ENCODE data around the gene MVB12B. TPM values are rescaled to one million over a fixed set of nuclear protein-coding genes. Genes with fewer than 3 reads are reported as not detected.

The MVB12B gene
- polyA plus RNA-seq, 1 donor from 2014 or later: 39.5 TPM

GRCh38 chr9:126424511-126424910 lies 97.9 kb downstream of the MVB12B start:
- H3K9ac ChIP-seq (ENCODE audit: low read length): no peak overlapping the region
- H2AFZ ChIP-seq (ENCODE audit: low read depth, low read length): no peak overlapping the region
- H3K27ac ChIP-seq (ENCODE audit: low read length): no peak overlapping the region

GRCh38 chr9:126428534-126429175 lies 102.0 kb downstream of the MVB12B start:
- Histone ChIP-seq H3K27ac (ENCODE audit: low read length) (peak overlapping the region; percentile 81), H3K9me2 (ENCODE audit: insufficient read depth, low read length) (no peaks in the 10 kb centered on the region), H3K9me3 (ENCODE audit: low read length) (no peaks in the 10 kb centered on the region), H3K4me2 (ENCODE audit: low read length) (peak overlapping the region; percentile 17), H3F3A (ENCODE audit: insufficient read depth, low read length, poor library complexity, severe bottlenecking) (no peaks in the 10 kb centered on the region), H3K27me3 (ENCODE audit: insufficient read depth, low read depth, low read length) (no peaks in the 10 kb centered on the region), H3K9ac (ENCODE audit: low read length) (peak overlapping the region; percentile 46), H3K4me3 (ENCODE audit: low read length) (peak overlapping the region; percentile 33), H3K36me3 (ENCODE audit: insufficient read depth, low read length) (peaks cover 5% of the 10 kb centered on the region), H2AFZ (ENCODE audit: low read depth, low read length) (no peak overlapping the region), H4K20me1 (ENCODE audit: insufficient read depth) (no peaks in the 10 kb centered on the region), H3K79me2 (replicated peaks; ENCODE audit: insufficient read depth, low read length) (no peaks in the 10 kb centered on the region)
- no peak for TF ChIP-seq EZH2 (IDR thresholded peaks at IDR 0.05; ENCODE audit: borderline replicate concordance, insufficient read depth, low read length, poor library complexity, severe bottlenecking)
- no peak for TF ChIP-seq POLR2AphosphoS5 (IDR thresholded peaks at IDR 0.05)
- no peak for TF ChIP-seq SMC3 (conservative IDR thresholded peaks at IDR 0.05; ENCODE audit: poor library complexity)
- TF ChIP-seq CTCF (IDR thresholded peaks at IDR 0.05; ENCODE audit: poor library complexity, severe bottlenecking): no peak
- TF ChIP-seq MXI1 (conservative IDR thresholded peaks at IDR 0.05; ENCODE audit: poor library complexity, severe bottlenecking): no peak
- no peak for TF ChIP-seq EP300 (conservative IDR thresholded peaks at IDR 0.05; ENCODE audit: poor library complexity, severe bottlenecking)
- no peak for TF ChIP-seq TAF1 (IDR thresholded peaks at IDR 0.05; ENCODE audit: low read depth)
- TF ChIP-seq, protein P1, sequence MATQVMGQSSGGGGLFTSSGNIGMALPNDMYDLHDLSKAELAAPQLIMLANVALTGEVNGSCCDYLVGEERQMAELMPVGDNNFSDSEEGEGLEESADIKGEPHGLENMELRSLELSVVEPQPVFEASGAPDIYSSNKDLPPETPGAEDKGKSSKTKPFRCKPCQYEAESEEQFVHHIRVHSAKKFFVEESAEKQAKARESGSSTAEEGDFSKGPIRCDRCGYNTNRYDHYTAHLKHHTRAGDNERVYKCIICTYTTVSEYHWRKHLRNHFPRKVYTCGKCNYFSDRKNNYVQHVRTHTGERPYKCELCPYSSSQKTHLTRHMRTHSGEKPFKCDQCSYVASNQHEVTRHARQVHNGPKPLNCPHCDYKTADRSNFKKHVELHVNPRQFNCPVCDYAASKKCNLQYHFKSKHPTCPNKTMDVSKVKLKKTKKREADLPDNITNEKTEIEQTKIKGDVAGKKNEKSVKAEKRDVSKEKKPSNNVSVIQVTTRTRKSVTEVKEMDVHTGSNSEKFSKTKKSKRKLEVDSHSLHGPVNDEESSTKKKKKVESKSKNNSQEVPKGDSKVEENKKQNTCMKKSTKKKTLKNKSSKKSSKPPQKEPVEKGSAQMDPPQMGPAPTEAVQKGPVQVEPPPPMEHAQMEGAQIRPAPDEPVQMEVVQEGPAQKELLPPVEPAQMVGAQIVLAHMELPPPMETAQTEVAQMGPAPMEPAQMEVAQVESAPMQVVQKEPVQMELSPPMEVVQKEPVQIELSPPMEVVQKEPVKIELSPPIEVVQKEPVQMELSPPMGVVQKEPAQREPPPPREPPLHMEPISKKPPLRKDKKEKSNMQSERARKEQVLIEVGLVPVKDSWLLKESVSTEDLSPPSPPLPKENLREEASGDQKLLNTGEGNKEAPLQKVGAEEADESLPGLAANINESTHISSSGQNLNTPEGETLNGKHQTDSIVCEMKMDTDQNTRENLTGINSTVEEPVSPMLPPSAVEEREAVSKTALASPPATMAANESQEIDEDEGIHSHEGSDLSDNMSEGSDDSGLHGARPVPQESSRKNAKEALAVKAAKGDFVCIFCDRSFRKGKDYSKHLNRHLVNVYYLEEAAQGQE (IDR thresholded peaks at IDR 0.05; ENCODE audit: borderline replicate concordance): no peak

More at GRCh38 chr9:126424511-126424910, 97.9 kb downstream of the MVB12B start:
- no peak overlapping the region for H3K4me3 ChIP-seq (ENCODE audit: low read length)
- no peaks in the 10 kb centered on the region for H3K27me3 ChIP-seq (ENCODE audit: insufficient read depth, low read depth, low read length)
- no peak for TF ChIP-seq POLR2AphosphoS5 (IDR thresholded peaks at IDR 0.05)
- TF ChIP-seq MXI1 (conservative IDR thresholded peaks at IDR 0.05; ENCODE audit: poor library complexity, severe bottlenecking): no peak
- no peak for TF ChIP-seq RAD21 (conservative IDR thresholded peaks at IDR 0.05)
- no peak for TF ChIP-seq TAF1 (IDR thresholded peaks at IDR 0.05; ENCODE audit: low read depth)
- TF ChIP-seq, protein P1 (IDR thresholded peaks at IDR 0.05; ENCODE audit: borderline replicate concordance): no peak
- no peak for TF ChIP-seq CTCF (IDR thresholded peaks at IDR 0.05; ENCODE audit: poor library complexity, severe bottlenecking)
- no peak for TF ChIP-seq SMC3 (conservative IDR thresholded peaks at IDR 0.05; ENCODE audit: poor library complexity)
- no peak for TF ChIP-seq EP300 (conservative IDR thresholded peaks at IDR 0.05; ENCODE audit: poor library complexity, severe bottlenecking)
- TF ChIP-seq EZH2 (IDR thresholded peaks at IDR 0.05; ENCODE audit: borderline replicate concordance, insufficient read depth, low read length, poor library complexity, severe bottlenecking): no peak
- H3K9me3 ChIP-seq (ENCODE audit: low read length): no peaks in the 10 kb centered on the region
- H3F3A ChIP-seq (ENCODE audit: insufficient read depth, low read length, poor library complexity, severe bottlenecking): no peaks in the 10 kb centered on the region
- H3K79me2 ChIP-seq (replicated peaks; ENCODE audit: insufficient read depth, low read length): no peaks in the 10 kb centered on the region
- no peaks in the 10 kb centered on the region for H4K20me1 ChIP-seq (ENCODE audit: insufficient read depth)
- no peaks in the 10 kb centered on the region for H3K9me2 ChIP-seq (ENCODE audit: insufficient read depth, low read length)
- H3K36me3 ChIP-seq (ENCODE audit: insufficient read depth, low read length): peaks cover 11% of the 10 kb centered on the region
- no peak overlapping the region for H3K4me2 ChIP-seq (ENCODE audit: low read length)
